NCI-H526 treated with DMSO at 0.1 percent for 48 hours (cell line): ENCODE measurements around the gene CARMIL3.
"Not testable (repeated sequence)": the region's sequence is repeated elsewhere in the genome, so short reads cannot be mapped to it uniquely, and the experiment has no call there.

ENCODE experiments used
- DNase-seq: peaks from one replicate; lab custom pipeline; 2025; lab: John Stamatoyannopoulos, UW

The CARMIL3 gene

GRCh38 chr14:24040692-24041091, 11.1 kb upstream of the CARMIL3 start:
- no peak for DNase-seq

- no peak for DNase-seq
These were observed 9.1 kb upstream of the CARMIL3 start for GRCh38 chr14:24042746-24043145.

- not testable (repeated sequence) for DNase-seq
These were observed 2.8 kb upstream of the CARMIL3 start for GRCh38 chr14:24049002-24049401.

GRCh38 chr14:24050753-24051152, 1.1 kb upstream of the CARMIL3 start:
- DNase-seq, result not testable (repeated sequence)

GRCh38 chr14:24051176-24051788, 527 bp upstream of the CARMIL3 start:
- peak; percentile 85 for DNase-seq

- DNase-seq, result no peak
These were observed 1.1 kb downstream of the CARMIL3 start for GRCh38 chr14:24052656-24053547.

- no peak for DNase-seq
These were observed 1.9 kb downstream of the CARMIL3 start for GRCh38 chr14:24053548-24054323.

GRCh38 chr14:24054324-24054641, 2.5 kb downstream of the CARMIL3 start:
- DNase-seq, result no peak

- no peak for DNase-seq
These were observed 2.8 kb downstream of the CARMIL3 start for GRCh38 chr14:24054646-24055045.

GRCh38 chr14:24055971-24056799, 4.4 kb downstream of the CARMIL3 start:
- DNase-seq, result no peak

- no peak for DNase-seq
These were observed 5.0 kb downstream of the CARMIL3 start for GRCh38 chr14:24056800-24057184.

- DNase-seq, result no peak
These were observed 5.5 kb downstream of the CARMIL3 start for GRCh38 chr14:24057271-24057670.

- DNase-seq, result no peak
These were observed 6.1 kb downstream of the CARMIL3 start for GRCh38 chr14:24057867-24058259.

- DNase-seq, result no peak
These were observed 6.6 kb downstream of the CARMIL3 start for GRCh38 chr14:24058260-24058950.

GRCh38 chr14:24058951-24059475, 7.2 kb downstream of the CARMIL3 start:
- no peak for DNase-seq

GRCh38 chr14:24059841-24060388, 8.1 kb downstream of the CARMIL3 start:
- no peak for DNase-seq

- DNase-seq, result no peak
These were observed 8.6 kb downstream of the CARMIL3 start for GRCh38 chr14:24060443-24060842.

GRCh38 chr14:24060984-24061913, 9.4 kb downstream of the CARMIL3 start:
- no peak for DNase-seq

- no peak for DNase-seq
These were observed 10.6 kb downstream of the CARMIL3 start for GRCh38 chr14:24062216-24062980.
